IMR-90 (cell line): ENCODE results near the gene TMEM233. TPM values are rescaled to one million over a fixed set of nuclear protein-coding genes. Genes with fewer than 3 reads are reported as not detected.

ENCODE experiments used
- ATAC-seq: fragments of 200-7000 bp; cut with Tn5 transposase; 2 replicates; pipeline ENCODE4 v1.9.1; 2020; ENCODE audit warnings: low read depth, mild to moderate bottlenecking, moderate library complexity
- BruUV-seq: library from RNA; stranded (reverse); fragments of 400-500 nt; replicated peaks from 2 replicates; lab custom pipeline; 2021; lab: Mats Ljungman, UMichigan
- CTCF ChIA-PET: fragments of 300-600 bp; formaldehyde crosslinking; extraction: SDS; loops from one replicate; lab custom pipeline; 2021; ENCODE audit warnings: antibody characterized with exemption; lab: Yijun Ruan, JAX
- POLR2A ChIA-PET: fragments of 300-600 bp; sonication (Branson Sonifier 250); formaldehyde crosslinking; loops from one replicate; lab custom pipeline; 2022; ENCODE audit warnings: antibody characterized with exemption; ENCODE audit not compliant: unreplicated experiment; lab: Charles Lee
- DNase-seq: peaks from one replicate; pipeline ENCODE4 v3.0.0; 2013
- H2AFZ ChIP-seq: replicated peaks from 2 replicates; pipeline ENCODE3; 2013; ENCODE audit warnings: low read length, mild to moderate bottlenecking; ENCODE audit not compliant: poor library complexity
- H2AK5ac ChIP-seq: 2 replicates; pipeline ENCODE4 v1.6.1; 2013; ENCODE audit warnings: low read depth, low read length, inconsistent platforms
- H2AK9ac ChIP-seq: replicated peaks from 2 replicates; pipeline ENCODE3; 2013; ENCODE audit warnings: mild to moderate bottlenecking, low read depth, low read length, moderate library complexity; ENCODE audit not compliant: poor library complexity
- H2BK120ac ChIP-seq: 2 replicates; pipeline ENCODE4 v1.6.1; 2013; ENCODE audit warnings: low read depth, low read length, inconsistent platforms
- H2BK15ac ChIP-seq: 3 replicates; pipeline ENCODE4 v1.6.1; 2013; ENCODE audit warnings: low read depth, low read length, inconsistent platforms
- H2BK20ac ChIP-seq: 2 replicates; pipeline ENCODE4 v1.6.1; 2013; ENCODE audit warnings: low read depth, mild to moderate bottlenecking, inconsistent platforms, low read length, moderate library complexity
- H2BK5ac ChIP-seq: 2 replicates; pipeline ENCODE4 v1.6.1; 2013; ENCODE audit warnings: mild to moderate bottlenecking, low read depth, low read length, inconsistent platforms; ENCODE audit not compliant: poor library complexity, severe bottlenecking
- H3K14ac ChIP-seq: replicated peaks from 2 replicates; pipeline ENCODE4 v1.6.1; 2013; ENCODE audit warnings: low read depth, low read length, inconsistent platforms
- H3K18ac ChIP-seq: 2 replicates; pipeline ENCODE4 v1.6.1; 2013; ENCODE audit warnings: low read depth, low read length, control low read depth
- H3K23ac ChIP-seq: 2 replicates; pipeline ENCODE4 v1.6.1; 2013; ENCODE audit warnings: low read depth, low read length, inconsistent platforms
- H3K27ac ChIP-seq: 2 replicates; pipeline ENCODE4 v1.5.1; 2013; ENCODE audit warnings: mild to moderate bottlenecking, control low read depth, low read length; ENCODE audit not compliant: insufficient read depth
- H3K27me3 ChIP-seq: 2 replicates; pipeline ENCODE4 v1.6.1; 2013; ENCODE audit warnings: low read length; ENCODE audit not compliant: control insufficient read depth, insufficient read depth
- H3K36me3 ChIP-seq: 2 replicates; pipeline ENCODE4 v1.6.1; 2013; ENCODE audit warnings: low read length, mixed read lengths; ENCODE audit not compliant: control insufficient read depth, insufficient read depth
- H3K4ac ChIP-seq: 2 replicates; pipeline ENCODE4 v1.6.1; 2013; ENCODE audit warnings: low read depth, low read length, inconsistent platforms
- H3K4me1 ChIP-seq: 2 replicates; pipeline ENCODE4 v1.6.1; 2013; ENCODE audit warnings: low read length, mixed read lengths; ENCODE audit not compliant: control insufficient read depth, insufficient read depth
- H3K4me2 ChIP-seq: 2 replicates; pipeline ENCODE4 v1.6.1; 2013; ENCODE audit warnings: low read depth, mild to moderate bottlenecking, control low read depth, low read length, moderate library complexity
- H3K4me3 ChIP-seq: 2 replicates; pipeline ENCODE4 v1.5.1; 2013; ENCODE audit warnings: low read depth, mild to moderate bottlenecking, control low read depth, low read length, moderate library complexity; ENCODE audit not compliant: insufficient read depth
- H3K56ac ChIP-seq: 2 replicates; pipeline ENCODE4 v1.6.1; 2013; ENCODE audit warnings: low read length, inconsistent platforms; ENCODE audit not compliant: insufficient read depth; ENCODE audit errors: extremely low read depth
- H3K79me1 ChIP-seq, 2 experiments: 2 replicates each; pipeline ENCODE4 v1.6.1; 2013; ENCODE audit warnings: low read length in 2 of 2, inconsistent platforms in 1 of 2, low read depth in 1 of 2
- H3K9ac ChIP-seq: 2 replicates; pipeline ENCODE4 v1.6.1; 2013; ENCODE audit warnings: low read depth, low read length, control low read depth
- H3K9me1 ChIP-seq: 2 replicates; pipeline ENCODE4 v1.6.1; 2013; ENCODE audit warnings: low read length, inconsistent platforms; ENCODE audit not compliant: insufficient read depth
- H3K9me3 ChIP-seq: 2 replicates; pipeline ENCODE4 v1.6.1; 2013; ENCODE audit warnings: low read length; ENCODE audit not compliant: control insufficient read depth, insufficient read depth
- H4K20me1 ChIP-seq: 2 replicates; pipeline ENCODE4 v1.6.1; 2013; ENCODE audit warnings: low read length, inconsistent platforms; ENCODE audit not compliant: insufficient read depth
- H4K5ac ChIP-seq: 2 replicates; pipeline ENCODE4 v1.6.1; 2013; ENCODE audit warnings: mild to moderate bottlenecking, low read depth, low read length, control low read depth
- H4K8ac ChIP-seq, 2 experiments: 2 replicates each; pipeline ENCODE4 v1.6.1; 2013; ENCODE audit warnings: low read depth in 2 of 2, low read length in 2 of 2, control low read depth in 1 of 2, inconsistent platforms in 1 of 2
- H4K91ac ChIP-seq: 2 replicates; pipeline ENCODE4 v1.6.1; 2013; ENCODE audit warnings: low read depth, low read length, inconsistent platforms; ENCODE audit not compliant: insufficient read depth
- BHLHE40 ChIP-seq: fragments of 150-350 bp; IDR thresholded peaks from 2 replicates; pipeline ENCODE4 v1.6.1; 2016; ENCODE audit warnings: mild to moderate bottlenecking, low read depth, low read length
- CEBPB ChIP-seq: IDR thresholded peaks from 2 replicates; pipeline ENCODE4 v1.6.1; 2012; ENCODE audit warnings: low read depth, low read length, improper control_type of control experiment
- CTCF ChIP-seq: conservative IDR thresholded peaks from 2 replicates; pipeline ENCODE4 v1.5.1; 2012; ENCODE audit warnings: mild to moderate bottlenecking, low read depth, low read length, improper control_type of control experiment
- ELK1 ChIP-seq: fragments of 150-350 bp; IDR thresholded peaks from 2 replicates; pipeline ENCODE4 v1.6.1; 2016; ENCODE audit warnings: low read depth, mild to moderate bottlenecking, low read length, moderate library complexity, borderline replicate concordance
- MXI1 ChIP-seq: IDR thresholded peaks from 2 replicates; pipeline ENCODE4 v1.6.1; 2012; ENCODE audit warnings: low read depth, mild to moderate bottlenecking, low read length, moderate library complexity, borderline replicate concordance
- RAD21 ChIP-seq: IDR thresholded peaks from 2 replicates; pipeline ENCODE4 v1.6.1; 2012; ENCODE audit warnings: low read length, improper control_type of control experiment
- RFX5 ChIP-seq: IDR thresholded peaks from 2 replicates; pipeline ENCODE4 v1.8.0; 2012; ENCODE audit warnings: low read depth, mild to moderate bottlenecking, low read length, moderate library complexity
- dilution Hi-C: fragments of 300-500 bp; cut with HindIII; formaldehyde crosslinking; loops from one replicate; pipeline ENCODE4 v1.14.3; 2018; ENCODE audit warnings: low sequenced_read_pairs; ENCODE audit not compliant: unreplicated experiment
- in situ Hi-C: fragments of 300-500 bp; cut with MboI; formaldehyde crosslinking; loops from 3 replicates; pipeline ENCODE4 v1.14.3; 2019; ENCODE audit warnings: low sequenced_read_pairs, inconsistent platforms, mixed read lengths
- intact Hi-C: fragments of 100-400 bp; cut with micrococcal nuclease; formaldehyde crosslinking; loops from 2 replicates; pipeline ENCODE4 v1.10.0; 2022
- polyA plus RNA-seq, 3 experiments: library from polyadenylated mRNA; depleted of rRNA; stranded (reverse); fragments of >200 nt; gene quantifications; 2 replicates each; pipeline ENCODE4 v1.2.3, GENCODE V29; 2012; ENCODE audit warnings: low replicate concordance in 1 of 3
- total RNA-seq: library from RNA; depleted of rRNA; stranded (reverse); fragments of >200 nt; gene quantifications from 2 replicates; pipeline ENCODE4 v1.2.3, GENCODE V29; 2012

The TMEM233 gene
- total and polyA plus RNA-seq, 2 of the 4 experiments (the other 2 are of a cell fraction): not detected

DNA sequence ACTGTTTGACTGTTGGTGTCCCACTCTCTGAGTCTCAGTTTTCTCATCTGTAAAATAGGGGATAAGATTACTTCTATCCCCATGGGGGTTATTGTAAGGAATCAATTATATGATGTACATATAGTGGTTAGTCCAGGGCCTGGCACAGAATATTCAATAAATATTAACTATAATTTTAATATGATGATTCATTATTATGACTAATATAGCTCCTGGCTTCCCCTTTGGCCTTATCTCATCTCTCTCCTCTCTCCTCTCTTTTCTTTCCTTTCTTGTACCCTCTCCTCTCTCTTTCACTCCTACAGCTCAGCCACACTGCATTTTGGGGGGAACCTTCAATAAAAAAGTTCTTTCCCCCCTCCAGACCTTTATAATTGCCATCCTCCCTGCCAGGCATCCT lies 21.1 kb downstream of the TMEM233 start:
- no peak overlapping the region for H3K56ac ChIP-seq
- no peak overlapping the region for H4K5ac ChIP-seq
- no peak overlapping the region for H4K91ac ChIP-seq
- no peak for DNase-seq
- CTCF ChIA-PET: no interaction called here
- in situ Hi-C loops (no loop called here), dilution Hi-C loops (no loop called here), intact Hi-C loops (no loop called here)
- H2AK5ac ChIP-seq: no peak overlapping the region
- POLR2A ChIA-PET: no interaction called here
- H3K23ac ChIP-seq: no peak overlapping the region
- TF ChIP-seq CTCF: no peak
- TF ChIP-seq CEBPB: no peak
- no peak for TF ChIP-seq RFX5
- TF ChIP-seq RAD21: no peak
- TF ChIP-seq MXI1: no peak
- no peak for TF ChIP-seq BHLHE40
- no peak for TF ChIP-seq ELK1
- H2BK5ac ChIP-seq: no peak overlapping the region
- no peak overlapping the region for H4K8ac ChIP-seq
- H3K4me3 ChIP-seq: no peak overlapping the region
- no peak overlapping the region for H2AFZ ChIP-seq
- H3K79me1 ChIP-seq: no peaks in the 10 kb centered on the region
- H3K9me3 ChIP-seq: no peaks in the 10 kb centered on the region
- no peak overlapping the region for H3K14ac ChIP-seq
- H3K4me1 ChIP-seq: no peaks in the 10 kb centered on the region
- H3K27me3 ChIP-seq: no peaks in the 10 kb centered on the region
- no TSS peak for BruUV-seq
- H2BK15ac ChIP-seq: no peak overlapping the region
- ATAC-seq: no peak
- H3K27ac ChIP-seq: no peak overlapping the region
- H4K20me1 ChIP-seq: no peaks in the 10 kb centered on the region
- no peak overlapping the region for H3K18ac ChIP-seq
- no peak overlapping the region for H3K4ac ChIP-seq
- no peak overlapping the region for H2BK120ac ChIP-seq
- no peak overlapping the region for H3K9ac ChIP-seq
- no peaks in the 10 kb centered on the region for H3K9me1 ChIP-seq
- H2BK20ac ChIP-seq: no peak overlapping the region
- H3K36me3 ChIP-seq: no peaks in the 10 kb centered on the region
- H3K4me2 ChIP-seq: no peak overlapping the region
- H2AK9ac ChIP-seq: no peak overlapping the region
